NCI-H1436 (cell line): ENCODE data around the gene VENTX.
A peak's percentile ranks its signal among the peaks of the same experiment; 100 is the strongest.
"Not testable (repeated sequence)": the region's sequence is repeated elsewhere in the genome, so short reads cannot be mapped to it uniquely, and the experiment has no call there.

Experiments used
- DNase-seq: peaks from one replicate; lab custom pipeline; 2025; lab: John Stamatoyannopoulos, UW

Gene VENTX

GRCh38 chr10:133254421-133255120 lies 16.9 kb downstream of the VENTX start:
- no peak for DNase-seq

- no peak for DNase-seq
Observed at GRCh38 chr10:133255323-133255722, 17.7 kb downstream of the VENTX start.

GRCh38 chr10:133257489-133258065 lies 19.9 kb downstream of the VENTX start:
- DNase-seq = peak; percentile 64

GRCh38 chr10:133258066-133258817 lies 20.6 kb downstream of the VENTX start:
- peak; percentile 72 for DNase-seq

- no peak for DNase-seq
Observed at GRCh38 chr10:133258818-133259601, 21.4 kb downstream of the VENTX start.

- no peak for DNase-seq
Observed at GRCh38 chr10:133259602-133259989, 21.9 kb downstream of the VENTX start.

- peak; percentile 81 for DNase-seq
Observed at GRCh38 chr10:133260895-133261725, 23.5 kb downstream of the VENTX start.

GRCh38 chr10:133261726-133262325 lies 24.2 kb downstream of the VENTX start:
- peak; percentile 81 for DNase-seq

- DNase-seq = no peak
Observed at GRCh38 chr10:133262696-133263095, 25.0 kb downstream of the VENTX start.

GRCh38 chr10:133263674-133264073 lies 26.0 kb downstream of the VENTX start:
- no peak for DNase-seq

- no peak for DNase-seq
Observed at GRCh38 chr10:133264461-133264860, 26.8 kb downstream of the VENTX start.

GRCh38 chr10:133265052-133265451 lies 27.4 kb downstream of the VENTX start:
- DNase-seq = not testable (repeated sequence)

GRCh38 chr10:133266056-133266795 lies 28.6 kb downstream of the VENTX start:
- no peak for DNase-seq

GRCh38 chr10:133267293-133267692 lies 29.6 kb downstream of the VENTX start:
- DNase-seq = no peak

GRCh38 chr10:133267829-133268228 lies 30.2 kb downstream of the VENTX start:
- DNase-seq = no peak

GRCh38 chr10:133268532-133268931 lies 30.9 kb downstream of the VENTX start:
- no peak for DNase-seq

- DNase-seq = no peak
Observed at GRCh38 chr10:133269367-133269766, 31.7 kb downstream of the VENTX start.

- no peak for DNase-seq
Observed at GRCh38 chr10:133270204-133270603, 32.5 kb downstream of the VENTX start.

GRCh38 chr10:133270773-133271297 lies 33.2 kb downstream of the VENTX start:
- no peak for DNase-seq
